Activated B cell treated with CpG ODN at 0.5 μM for 24 hours (primary cell): ENCODE results near the gene TMEM131L. TPM values are rescaled to one million over a fixed set of nuclear protein-coding genes. Genes with fewer than 3 reads are reported as not detected.
A peak's percentile ranks its signal among the peaks of the same experiment; 100 is the strongest.

ENCODE experiments used
- ATAC-seq: fragments of 200-7000 bp; cut with Tn5 transposase; one replicate; pipeline ENCODE4 v1.10.0; 2021; ENCODE audit warnings: low read depth, mild to moderate bottlenecking, moderate library complexity
- CTCF ChIA-PET: fragments of 350-600 bp; sonication (Branson Sonifier 250); formaldehyde crosslinking; loops from one replicate; lab custom pipeline; 2021; ENCODE audit warnings: antibody characterized with exemption; lab: Charles Lee
- POLR2A ChIA-PET: fragments of 350-600 bp; sonication (Branson Sonifier 250); formaldehyde crosslinking; loops from one replicate; lab custom pipeline; 2021; ENCODE audit warnings: antibody characterized with exemption; lab: Charles Lee
- DNase-seq: peaks from one replicate; pipeline ENCODE4 v3.0.0; 2022
- H3K27ac Mint-ChIP-seq: one replicate; pipeline ENCODE4 v1.8.0; 2020; ENCODE audit warnings: mixed read lengths
- H3K27me3 Mint-ChIP-seq: one replicate; pipeline ENCODE4 v1.8.0; 2021; ENCODE audit warnings: mixed read lengths
- H3K36me3 Mint-ChIP-seq: one replicate; pipeline ENCODE4 v1.8.0; 2021; ENCODE audit warnings: low read depth, mixed read lengths
- H3K4me1 Mint-ChIP-seq: one replicate; pipeline ENCODE4 v1.8.0; 2021; ENCODE audit warnings: mixed read lengths
- H3K4me3 Mint-ChIP-seq: one replicate; pipeline ENCODE4 v1.8.0; 2020; ENCODE audit warnings: mild to moderate bottlenecking, mixed read lengths
- H3K9me3 Mint-ChIP-seq: one replicate; pipeline ENCODE4 v1.8.0; 2020; ENCODE audit warnings: mixed read lengths
- intact Hi-C: fragments of 100-400 bp; cut with micrococcal nuclease; formaldehyde crosslinking; loops from one replicate; pipeline ENCODE4 v1.15.1; 2024
- total RNA-seq: library from RNA; stranded (reverse); gene quantifications from 2 replicates; pipeline ENCODE4 v1.2.3, GENCODE V29; 2022
- TF ChIP-seq, protein P1 (sequence below): fragments of 200-600 bp; IDR thresholded peaks from one replicate; pipeline ENCODE4 v1.8.0; 2022; ENCODE audit warnings: antibody characterized with exemption, mild to moderate bottlenecking

TMEM131L gene
- total RNA-seq, 1 donor from 2014 or later = 193 TPM

DNA sequence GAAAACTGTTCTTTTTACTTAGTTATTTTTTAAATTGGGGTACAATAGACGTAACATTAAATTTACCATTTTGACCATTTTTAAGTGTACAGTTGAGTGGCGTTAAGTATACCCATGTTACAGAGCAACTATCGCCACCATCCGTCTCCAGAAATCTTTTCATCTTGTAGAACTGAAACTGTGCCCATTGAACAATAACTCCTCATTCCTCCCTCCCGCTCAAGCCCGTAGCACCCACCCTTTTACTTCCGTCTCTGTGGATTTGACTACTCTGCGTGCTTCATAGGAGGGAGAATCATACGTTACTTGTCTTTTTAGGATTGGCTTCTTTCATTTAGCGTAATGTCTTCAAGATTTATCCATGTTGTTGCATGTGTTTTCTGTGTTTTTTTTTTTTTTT is 55.3 kb downstream of the TMEM131L start:
- H3K9me3 Mint-ChIP-seq = no peaks in the 10 kb centered on the region
- peak; percentile 51 for ATAC-seq
- TF ChIP-seq, protein P1, sequence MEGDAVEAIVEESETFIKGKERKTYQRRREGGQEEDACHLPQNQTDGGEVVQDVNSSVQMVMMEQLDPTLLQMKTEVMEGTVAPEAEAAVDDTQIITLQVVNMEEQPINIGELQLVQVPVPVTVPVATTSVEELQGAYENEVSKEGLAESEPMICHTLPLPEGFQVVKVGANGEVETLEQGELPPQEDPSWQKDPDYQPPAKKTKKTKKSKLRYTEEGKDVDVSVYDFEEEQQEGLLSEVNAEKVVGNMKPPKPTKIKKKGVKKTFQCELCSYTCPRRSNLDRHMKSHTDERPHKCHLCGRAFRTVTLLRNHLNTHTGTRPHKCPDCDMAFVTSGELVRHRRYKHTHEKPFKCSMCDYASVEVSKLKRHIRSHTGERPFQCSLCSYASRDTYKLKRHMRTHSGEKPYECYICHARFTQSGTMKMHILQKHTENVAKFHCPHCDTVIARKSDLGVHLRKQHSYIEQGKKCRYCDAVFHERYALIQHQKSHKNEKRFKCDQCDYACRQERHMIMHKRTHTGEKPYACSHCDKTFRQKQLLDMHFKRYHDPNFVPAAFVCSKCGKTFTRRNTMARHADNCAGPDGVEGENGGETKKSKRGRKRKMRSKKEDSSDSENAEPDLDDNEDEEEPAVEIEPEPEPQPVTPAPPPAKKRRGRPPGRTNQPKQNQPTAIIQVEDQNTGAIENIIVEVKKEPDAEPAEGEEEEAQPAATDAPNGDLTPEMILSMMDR = no peak
- H3K36me3 Mint-ChIP-seq = peaks cover 54% of the 10 kb centered on the region
- no peak for DNase-seq
- H3K4me1 Mint-ChIP-seq = peaks cover 97% of the 10 kb centered on the region
- H3K4me3 Mint-ChIP-seq = peak overlapping the region; percentile 71
- intact Hi-C loops = loop anchor here (1.0 to 5.0 kb wide), 6 partner anchors 23 to 299 kb away; no protein-coding TSS in a partner anchor
- CTCF ChIA-PET = interaction anchor here (1.0 to 2.0 kb wide), 3 partner anchors 23 to 55 kb away, joined by 4 to 6 read pairs (median 4); partner anchors contain the start of gene TMEM131L
- POLR2A ChIA-PET = interaction anchor here (1.5 to 4.2 kb wide), 8 partner anchors 11 to 55 kb away, joined by 4 to 41 read pairs (median 8); partner anchors contain the start of gene TMEM131L
- peak overlapping the region; percentile 90 for H3K27ac Mint-ChIP-seq
- no peaks in the 10 kb centered on the region for H3K27me3 Mint-ChIP-seq

DNA sequence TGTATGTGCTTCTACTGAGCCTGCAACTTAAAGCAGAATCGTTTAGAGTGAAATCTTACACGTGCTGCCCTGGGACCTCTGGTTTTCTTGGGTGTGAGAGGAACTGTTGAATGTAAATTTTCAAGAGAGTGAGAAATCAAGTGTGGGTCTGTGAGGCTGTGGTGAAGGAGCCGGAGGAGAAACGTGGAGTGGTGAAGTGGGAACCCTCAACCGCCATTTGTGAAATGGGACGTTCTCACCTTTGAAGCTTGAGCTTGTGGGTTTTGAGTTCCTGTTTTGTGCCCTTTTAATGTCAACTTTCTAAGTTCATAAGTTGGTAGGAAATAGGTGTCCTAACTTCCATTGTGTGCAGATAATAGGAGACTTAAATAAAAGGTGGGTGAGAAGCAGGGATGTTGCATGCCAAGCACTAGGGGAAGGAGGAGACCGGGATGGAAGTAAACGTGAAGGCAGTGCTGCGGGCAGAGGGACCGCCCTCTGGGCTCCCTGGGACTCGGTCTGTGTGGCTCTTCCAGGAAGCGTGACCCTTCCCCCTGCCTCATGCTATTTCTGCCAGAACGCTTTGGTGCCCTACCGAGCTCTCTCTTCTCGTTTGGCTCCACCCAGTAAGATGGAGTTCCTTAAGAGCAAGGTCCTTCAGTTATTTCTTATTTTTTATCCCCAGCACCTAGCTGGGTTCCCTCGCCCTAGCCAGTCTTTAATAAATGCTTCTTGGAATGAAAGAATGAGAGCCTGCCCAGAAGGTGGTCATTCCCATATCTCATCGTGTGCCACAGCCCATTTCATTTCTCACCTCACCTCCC is 56.0 kb downstream of the TMEM131L start:
- POLR2A ChIA-PET = interaction anchor here (0.6 to 4.2 kb wide), 11 partner anchors 11 to 178 kb away, joined by 3 to 41 read pairs (median 7); partner anchors contain the start of gene TMEM131L
- H3K4me3 Mint-ChIP-seq = peak overlapping the region; percentile 71
- ATAC-seq (peak; percentile 25), DNase-seq (no peak)
- intact Hi-C loops = loop anchor here (1.0 to 5.0 kb wide), 10 partner anchors 8 to 300 kb away; no protein-coding TSS in a partner anchor
- H3K36me3 Mint-ChIP-seq = peaks cover 55% of the 10 kb centered on the region
- H3K27ac Mint-ChIP-seq = peak overlapping the region; percentile 90
- CTCF ChIA-PET = interaction anchor here (1.0 to 2.0 kb wide), 6 partner anchors 24 to 121 kb away, joined by 3 to 6 read pairs (median 4); partner anchors contain the start of gene TMEM131L
- H3K27me3 Mint-ChIP-seq = no peaks in the 10 kb centered on the region
- TF ChIP-seq, protein P1 = no peak
- no peaks in the 10 kb centered on the region for H3K9me3 Mint-ChIP-seq
- H3K4me1 Mint-ChIP-seq = peaks cover 99% of the 10 kb centered on the region

DNA sequence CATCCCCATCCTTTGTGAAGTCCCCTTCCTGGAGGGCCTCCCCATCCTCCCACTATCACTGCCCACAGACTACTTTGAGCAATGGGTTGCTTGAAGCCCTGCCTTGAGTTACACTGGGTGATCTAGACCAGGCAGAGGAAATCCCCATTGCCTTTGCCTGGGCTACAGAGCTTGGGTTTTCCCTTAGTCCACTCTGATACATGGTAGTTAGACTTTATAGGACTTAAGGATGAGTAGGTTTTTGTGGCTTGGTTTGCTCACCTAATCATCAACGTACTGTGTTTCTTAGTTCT is 56.6 kb downstream of the TMEM131L start:
- TF ChIP-seq, protein P1 = no peak
- Mint-ChIP-seq H3K27ac (peak overlapping the region; percentile 90), H3K9me3 (no peaks in the 10 kb centered on the region), H3K27me3 (no peaks in the 10 kb centered on the region), H3K36me3 (peaks cover 54% of the 10 kb centered on the region), H3K4me1 (peaks cover 99% of the 10 kb centered on the region), H3K4me3 (peak overlapping the region; percentile 71)
- ATAC-seq = peak; percentile 56
- no peak for DNase-seq
- intact Hi-C loops = loop anchor here (1.0 to 5.0 kb wide), 5 partner anchors 8 to 300 kb away; no protein-coding TSS in a partner anchor
- ChIA-PET POLR2A (interaction anchor here (0.6 to 4.2 kb wide), 10 partner anchors 10 to 96 kb away, joined by 4 to 41 read pairs (median 7); partner anchors contain the start of gene TMEM131L), CTCF (interaction anchor here (1.1 to 2.4 kb wide), 6 partner anchors 13 to 121 kb away, joined by 3 to 8 read pairs (median 6); partner anchors contain the start of gene TMEM131L)

DNA sequence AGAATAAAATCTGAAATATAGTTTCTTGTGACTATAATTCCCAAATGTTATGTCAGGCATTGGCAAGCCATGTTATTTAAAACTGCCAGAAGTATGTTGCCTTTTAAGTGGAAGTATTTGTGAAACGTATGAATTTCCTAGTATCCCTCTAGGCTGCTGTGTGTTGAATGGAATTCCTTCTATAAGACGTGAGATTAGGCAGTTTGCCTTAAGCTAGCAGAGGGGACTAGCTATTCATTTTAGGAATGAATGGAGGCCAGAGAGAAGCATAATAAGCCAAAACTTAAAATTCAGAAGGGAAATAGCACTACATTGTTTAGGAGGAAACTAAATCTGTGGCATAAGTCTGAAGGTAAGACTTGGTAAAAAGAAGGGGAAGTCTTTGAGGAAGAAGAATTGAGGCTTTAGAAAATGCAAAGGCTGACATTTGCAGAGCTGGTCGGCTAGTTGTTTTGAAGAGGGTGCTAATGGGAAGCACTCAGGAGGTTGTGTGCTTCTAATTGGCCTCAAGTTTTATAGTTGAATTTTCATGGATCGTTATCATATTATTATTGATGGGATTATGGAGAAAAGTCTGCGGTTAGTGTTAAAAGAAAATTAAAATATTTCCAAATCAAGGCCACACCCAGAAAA is 57.1 kb downstream of the TMEM131L start:
- ATAC-seq = no peak
- Mint-ChIP-seq H3K4me1 (peaks cover 99% of the 10 kb centered on the region), H3K27ac (peak overlapping the region; percentile 90), H3K9me3 (no peaks in the 10 kb centered on the region), H3K36me3 (peaks cover 54% of the 10 kb centered on the region), H3K4me3 (peak overlapping the region; percentile 71), H3K27me3 (no peaks in the 10 kb centered on the region)
- ChIA-PET POLR2A (interaction anchor here (0.6 to 4.2 kb wide), 12 partner anchors 9 to 84 kb away, joined by 3 to 41 read pairs (median 6); partner anchors contain the start of gene TMEM131L), CTCF (interaction anchor here (1.1 to 2.4 kb wide), 7 partner anchors 13 to 120 kb away, joined by 3 to 8 read pairs (median 6); partner anchors contain the start of gene TMEM131L)
- DNase-seq = no peak
- TF ChIP-seq, protein P1 = no peak
- intact Hi-C loops = loop anchor here (2.0 to 5.0 kb wide), 2 partner anchors 16 to 301 kb away; no protein-coding TSS in a partner anchor
